NCI-H1092 treated with DMSO at 0.1 percent for 48 hours (cell line): Measurements from ENCODE around the gene TCP11L1.
"Not testable (repeated sequence)": the region's sequence is repeated elsewhere in the genome, so short reads cannot be mapped to it uniquely, and the experiment has no call there.

ENCODE experiments used
- DNase-seq: peaks from one replicate; lab custom pipeline; 2025; lab: John Stamatoyannopoulos, UW

The TCP11L1 gene

DNA sequence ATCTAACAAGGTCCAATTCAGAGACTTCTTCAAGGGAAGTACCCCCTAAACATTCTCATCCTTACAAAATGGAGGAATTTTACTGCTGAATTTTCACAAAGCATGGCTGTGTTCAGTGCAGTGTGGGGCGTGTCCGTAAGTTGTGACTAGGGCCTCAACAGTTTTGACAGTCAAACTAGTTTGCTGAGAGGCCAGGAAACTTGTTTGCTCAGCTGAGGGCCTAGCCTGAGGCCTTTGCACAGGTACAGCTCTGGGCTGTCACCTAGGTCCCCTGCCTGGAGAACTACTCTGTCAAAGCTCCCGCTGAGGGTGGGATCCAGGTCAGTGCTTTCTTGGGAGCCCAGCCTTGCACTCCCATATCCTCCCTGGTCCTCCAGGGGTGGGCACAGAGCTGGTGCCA lies 27.9 kb downstream of the TCP11L1 start:
- no peak for DNase-seq

GRCh38 chr11:33068611-33069340 lies 29.4 kb downstream of the TCP11L1 start:
- DNase-seq, result no peak

DNA sequence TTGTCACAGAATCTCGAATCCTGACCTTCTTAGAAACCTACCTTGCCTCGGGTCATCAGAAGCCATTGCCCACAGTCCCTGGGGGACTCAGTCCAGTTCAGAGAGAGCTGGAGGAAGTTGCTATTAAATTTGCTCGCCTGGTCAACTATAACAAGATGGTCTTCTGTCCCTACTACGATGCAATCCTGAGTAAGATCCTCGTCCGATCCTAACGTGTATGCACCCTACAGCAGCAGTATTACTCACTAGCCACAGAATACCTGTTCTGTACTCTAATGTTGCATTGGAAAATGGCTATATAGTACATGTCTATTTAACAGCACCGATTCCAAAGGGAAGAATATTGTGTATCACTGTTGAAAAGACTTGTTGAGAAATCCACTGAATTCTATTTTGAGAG lies 33.1 kb downstream of the TCP11L1 start:
- DNase-seq, result no peak

- no peak for DNase-seq
These were observed 44.5 kb downstream of the TCP11L1 start for GRCh38 chr11:33083918-33084317.

DNA sequence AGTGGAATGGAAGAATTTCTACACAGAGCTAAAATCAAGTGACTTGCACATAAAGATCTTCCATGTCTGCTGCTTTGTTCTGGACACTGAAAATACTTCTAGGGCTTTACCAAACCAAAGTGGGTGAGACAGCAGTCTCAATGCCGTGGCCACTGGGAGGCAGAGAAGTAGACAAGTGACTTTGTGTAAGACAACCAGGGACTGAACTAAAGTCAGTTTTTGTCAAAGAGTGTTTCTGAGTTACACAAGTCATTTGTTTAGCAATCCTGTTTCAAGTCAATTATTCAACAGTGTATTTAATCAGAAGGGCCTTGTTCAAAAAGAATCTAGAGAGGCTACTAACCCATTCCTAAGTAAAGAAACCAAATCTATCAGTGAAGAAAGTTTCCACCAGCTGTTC lies 46.6 kb downstream of the TCP11L1 start:
- no peak for DNase-seq

DNA sequence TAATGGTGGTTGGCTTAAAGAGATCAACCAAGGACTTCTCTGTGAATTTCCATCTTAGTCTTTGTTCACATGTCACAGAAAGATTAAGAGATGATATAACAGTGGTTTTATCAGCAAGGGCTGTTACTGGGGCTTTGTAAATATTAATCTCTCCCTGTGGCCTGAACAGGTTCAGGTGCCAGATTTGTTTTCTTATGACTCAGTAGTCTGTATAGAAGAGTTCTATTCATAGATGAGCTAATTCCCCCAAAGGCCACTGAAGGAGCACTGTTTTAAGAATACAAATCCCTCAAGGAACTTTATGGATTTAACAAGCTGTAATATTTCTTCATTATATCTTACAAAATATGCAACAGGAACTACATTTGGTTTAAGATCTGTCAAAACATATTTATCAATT lies 50.4 kb downstream of the TCP11L1 start:
- no peak for DNase-seq

- no peak for DNase-seq
These were observed 54.8 kb downstream of the TCP11L1 start for GRCh38 chr11:33094157-33094556.

DNA sequence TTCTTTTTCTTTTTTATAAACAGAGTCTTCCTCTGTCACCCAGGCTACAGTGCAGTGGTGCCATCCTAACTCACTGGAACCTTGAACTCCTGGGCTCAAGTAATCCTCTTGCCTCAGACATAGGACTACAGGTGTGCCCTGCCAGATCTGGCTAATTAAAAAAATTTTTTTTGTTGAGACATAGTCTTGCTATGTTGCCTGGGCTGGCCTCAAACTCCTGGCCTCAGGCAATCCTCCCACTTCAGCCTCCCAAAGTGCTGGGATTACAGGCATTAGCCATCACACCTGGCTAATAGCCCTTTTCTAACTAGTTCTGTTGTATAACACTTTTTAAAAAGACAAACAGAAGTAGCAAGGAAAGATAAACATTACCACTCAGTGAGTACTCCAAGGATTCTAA lies 64.5 kb downstream of the TCP11L1 start:
- DNase-seq, result no peak

DNA sequence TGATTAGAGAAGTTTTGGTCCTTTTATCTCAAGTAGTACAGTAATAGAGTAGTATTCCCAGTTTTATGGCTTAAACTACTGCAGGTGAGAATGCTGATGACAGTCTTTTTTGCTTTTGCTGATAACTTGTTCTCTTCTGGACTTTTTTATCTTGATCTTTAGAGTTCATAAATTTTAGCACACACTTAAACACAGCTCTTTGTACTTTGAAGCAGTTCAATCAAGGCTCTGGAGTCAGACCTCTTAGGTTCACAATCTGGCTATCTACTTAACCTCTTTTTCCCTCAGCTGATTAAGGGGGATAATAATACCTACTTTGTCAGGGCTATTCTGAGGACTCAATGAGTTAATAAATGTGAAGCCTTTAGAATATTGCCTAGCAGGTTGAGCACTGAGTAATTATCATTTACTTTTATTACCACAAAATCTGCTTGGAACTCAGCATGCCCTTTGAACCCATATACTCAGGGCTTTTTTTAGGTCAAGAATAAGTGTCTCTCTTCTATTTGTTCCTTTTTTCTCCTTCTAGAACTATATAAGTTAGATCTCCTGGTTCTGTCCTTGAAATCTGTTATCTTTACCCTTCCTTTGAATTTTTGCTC lies 70.0 kb downstream of the TCP11L1 start:
- DNase-seq, result no peak

- no peak for DNase-seq
These were observed 70.7 kb downstream of the TCP11L1 start for GRCh38 chr11:33110083-33110482.

DNA sequence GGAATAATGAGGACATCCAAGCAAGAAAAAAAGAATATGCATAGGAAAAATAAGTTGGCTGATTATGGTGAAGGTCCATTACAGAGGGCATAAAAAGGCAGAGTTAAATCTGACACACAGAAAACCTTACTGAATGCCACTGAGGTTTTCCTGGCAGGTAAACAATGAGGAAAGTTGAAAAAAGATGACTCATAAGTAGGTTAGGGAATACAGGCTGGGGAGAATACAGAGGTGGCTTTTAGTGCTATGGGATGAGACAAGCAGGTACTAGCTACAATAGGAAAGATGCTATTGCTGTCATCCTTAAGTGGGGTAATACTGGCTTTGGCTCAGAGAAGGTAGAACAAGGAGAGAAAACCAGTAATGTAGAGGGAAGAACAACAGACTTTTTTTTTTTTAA lies 77.2 kb downstream of the TCP11L1 start:
- DNase-seq, result no peak

GRCh38 chr11:33122696-33123095 lies 83.3 kb downstream of the TCP11L1 start:
- not testable (repeated sequence) for DNase-seq
